Skeletal muscle cell (primary cell): ENCODE measurements around the gene L3MBTL3.
"Not testable (repeated sequence)": the region's sequence is repeated elsewhere in the genome, so short reads cannot be mapped to it uniquely, and the experiment has no call there.

Source experiments
- DNase-seq: peaks from one replicate; pipeline ENCODE4 v3.0.0-alpha.2; 2010; ENCODE audit warnings: low read depth
- H3K4me3 ChIP-seq: 2 replicates; pipeline ENCODE4 v1.5.1; 2011; ENCODE audit warnings: low read depth, mild to moderate bottlenecking, control low read depth, low read length, moderate library complexity

Gene L3MBTL3

DNA sequence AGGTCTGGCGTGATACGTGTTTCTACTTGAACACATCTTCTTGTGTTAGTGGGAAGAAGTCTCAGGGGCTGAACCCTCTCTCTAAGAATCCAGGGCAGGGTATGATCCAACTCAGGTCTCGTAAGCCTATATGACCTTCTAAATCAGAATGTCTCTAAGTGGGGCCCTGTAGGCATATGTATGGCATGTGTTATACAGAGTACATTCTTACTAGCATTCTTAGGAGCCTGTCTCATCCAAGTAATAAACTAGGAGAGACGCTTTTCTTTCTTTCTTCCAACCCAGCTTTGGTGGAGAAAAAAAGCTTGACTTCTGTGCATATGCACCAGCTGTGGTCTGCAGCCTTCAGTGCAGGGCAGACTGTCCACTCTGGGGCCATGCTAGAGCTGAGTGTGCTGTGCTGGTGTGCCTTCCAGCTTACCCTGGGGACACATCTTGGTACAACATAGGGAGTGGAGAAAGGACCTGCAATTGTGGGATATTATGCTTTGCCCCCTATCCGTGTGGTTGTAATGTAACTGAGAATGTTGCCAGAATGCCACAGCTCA, 47.3 kb downstream of the L3MBTL3 start:
- peak; percentile 11 for DNase-seq

DNA sequence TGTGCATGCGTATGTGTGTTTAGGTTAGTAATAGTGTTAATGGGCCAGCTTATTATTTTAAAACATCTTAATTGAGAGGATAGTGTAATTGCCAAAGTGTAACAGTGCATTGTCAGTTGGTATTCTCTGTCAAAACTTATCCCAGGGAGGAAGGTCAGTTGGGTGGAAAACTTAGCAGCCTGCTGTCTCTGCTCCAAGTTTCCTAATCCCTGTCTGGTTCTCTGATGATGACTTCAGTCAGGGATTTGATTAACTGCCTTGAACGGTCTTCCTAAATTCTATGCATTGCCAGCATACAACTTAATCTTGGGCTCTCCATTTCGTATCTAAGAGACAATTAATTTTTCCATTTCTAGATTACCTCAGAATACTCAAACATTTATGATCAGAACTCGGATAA, 51.1 kb downstream of the L3MBTL3 start:
- DNase-seq = no peak
- no peak overlapping the region for H3K4me3 ChIP-seq

More for the DNA sequence above, 47.3 kb downstream of the L3MBTL3 start:
- H3K4me3 ChIP-seq = no peak overlapping the region

DNA sequence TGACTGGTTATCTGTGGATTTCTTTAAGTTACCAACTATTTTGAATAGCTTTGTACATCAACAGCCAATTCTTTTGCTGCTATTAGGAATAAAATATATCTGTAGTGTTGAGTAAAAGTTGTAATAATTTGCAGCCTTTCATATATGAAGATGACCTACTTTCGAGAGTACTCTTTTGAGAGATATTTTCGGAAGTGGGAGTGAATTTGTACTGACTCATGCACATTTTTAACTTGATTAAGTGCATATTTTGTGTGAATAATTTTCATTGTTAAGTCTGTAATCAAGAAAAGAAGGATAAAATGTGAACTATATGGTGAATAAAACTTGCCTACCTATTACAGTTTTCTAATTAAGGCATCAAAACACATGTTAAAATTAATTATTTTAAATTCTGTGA, 51.9 kb downstream of the L3MBTL3 start:
- DNase-seq = no peak

DNA sequence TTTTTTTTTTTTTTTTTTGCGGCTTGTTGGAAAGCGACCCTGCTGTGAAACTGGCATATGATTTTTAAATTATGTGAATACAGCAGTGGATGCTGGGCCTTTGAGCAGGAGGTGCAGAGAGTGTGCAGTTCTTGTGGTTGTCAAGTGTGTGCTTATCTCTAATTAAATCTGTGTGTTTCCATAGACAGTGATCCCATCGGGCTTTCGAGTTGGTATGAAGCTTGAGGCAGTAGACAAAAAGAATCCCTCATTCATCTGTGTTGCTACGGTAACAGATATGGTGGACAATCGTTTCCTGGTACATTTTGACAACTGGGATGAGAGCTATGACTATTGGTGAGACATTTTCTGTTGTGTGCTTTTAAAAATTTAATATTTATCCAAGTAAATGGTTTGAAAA, 52.4 kb downstream of the L3MBTL3 start:
- DNase-seq = no peak
- no peak overlapping the region for H3K4me3 ChIP-seq

More for the DNA sequence above, 51.9 kb downstream of the L3MBTL3 start:
- H3K4me3 ChIP-seq = no peak overlapping the region

DNA sequence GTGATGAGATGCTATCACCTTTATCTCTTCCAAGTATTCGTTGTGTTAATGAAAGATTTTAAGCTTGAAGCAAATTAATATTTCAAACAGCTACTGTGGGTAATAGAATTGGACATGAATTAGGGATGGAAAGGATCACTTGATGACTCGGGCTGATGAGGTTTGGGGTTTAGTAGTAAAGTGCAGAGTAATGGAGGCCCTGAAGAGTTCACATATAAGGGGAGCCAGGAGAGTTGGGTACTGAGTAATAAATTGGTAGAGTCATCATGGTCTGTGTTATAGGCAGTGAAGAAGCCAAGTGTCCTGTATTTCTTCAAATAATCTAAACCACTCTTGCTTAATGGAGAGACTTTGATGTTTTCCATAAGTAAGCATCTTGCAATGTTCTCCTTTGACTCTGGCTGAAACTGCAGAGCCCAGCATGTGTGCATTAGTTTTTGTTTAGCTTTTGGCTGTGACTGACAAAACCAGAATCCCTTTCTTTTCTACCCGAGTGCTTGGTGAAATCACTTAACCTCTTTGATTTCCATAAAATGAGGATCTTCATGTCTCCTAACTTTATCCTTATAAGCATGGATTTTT, 57.6 kb downstream of the L3MBTL3 start:
- DNase-seq = no peak

DNA sequence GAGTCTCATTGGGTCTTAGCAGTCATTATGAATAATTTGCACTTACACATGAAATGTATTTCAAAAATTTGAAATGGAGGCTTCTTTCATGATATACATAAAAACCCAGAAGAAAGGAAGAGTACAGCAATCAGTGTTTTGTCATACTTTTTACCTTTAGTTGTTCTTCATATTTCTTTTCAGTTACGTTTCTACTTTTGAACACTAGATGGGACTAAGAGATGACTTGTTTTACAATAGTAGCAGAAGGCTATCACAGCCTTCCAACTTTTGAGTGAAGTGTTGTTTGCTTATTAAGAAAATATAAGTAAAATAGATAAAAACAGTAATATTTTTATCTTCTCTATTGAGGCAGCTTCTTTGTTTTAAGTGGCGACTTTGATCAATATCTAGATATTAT, 58.1 kb downstream of the L3MBTL3 start:
- H3K4me3 ChIP-seq = no peak overlapping the region
- DNase-seq = no peak

More for the DNA sequence above, 57.6 kb downstream of the L3MBTL3 start:
- H3K4me3 ChIP-seq = no peak overlapping the region

DNA sequence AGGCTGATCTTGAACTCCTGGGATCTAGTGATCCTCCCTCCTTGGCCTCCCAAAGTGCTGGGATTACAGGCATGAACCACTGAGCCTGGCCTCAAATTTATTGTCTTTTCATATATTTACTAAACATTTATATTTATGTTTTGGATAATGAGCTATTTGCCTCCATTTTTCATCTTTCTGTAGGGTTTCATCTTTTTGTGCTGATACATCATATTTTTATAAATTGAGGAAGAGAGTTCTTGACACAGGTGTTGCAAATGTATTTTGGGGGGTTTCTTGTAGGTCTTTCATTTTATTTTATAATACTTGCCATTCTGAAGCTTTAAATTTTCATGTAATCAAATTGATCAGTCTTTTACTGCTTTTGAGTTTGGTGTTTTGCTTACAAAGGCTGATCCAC, 72.4 kb downstream of the L3MBTL3 start:
- DNase-seq = no peak
- no peak overlapping the region for H3K4me3 ChIP-seq

DNA sequence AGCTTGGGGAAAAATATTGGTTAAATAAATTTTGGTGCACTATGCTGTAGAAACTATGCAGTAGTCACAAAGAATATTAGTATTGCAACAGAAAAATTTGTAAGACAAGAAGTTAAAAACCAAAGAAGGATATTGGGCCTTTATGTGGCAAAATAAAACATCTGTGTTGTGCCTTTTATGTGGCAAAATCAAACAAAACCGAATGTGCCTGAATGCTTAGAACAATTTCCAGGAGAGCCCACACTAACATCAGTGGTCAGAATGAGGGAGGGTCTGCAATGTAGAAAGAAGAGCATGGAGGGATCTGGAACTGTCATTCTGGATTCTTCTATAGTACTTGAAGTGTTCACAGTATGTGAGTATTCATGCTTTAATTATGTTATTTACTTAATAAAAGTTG, 75.2 kb downstream of the L3MBTL3 start:
- no peak overlapping the region for H3K4me3 ChIP-seq
- no peak for DNase-seq

DNA sequence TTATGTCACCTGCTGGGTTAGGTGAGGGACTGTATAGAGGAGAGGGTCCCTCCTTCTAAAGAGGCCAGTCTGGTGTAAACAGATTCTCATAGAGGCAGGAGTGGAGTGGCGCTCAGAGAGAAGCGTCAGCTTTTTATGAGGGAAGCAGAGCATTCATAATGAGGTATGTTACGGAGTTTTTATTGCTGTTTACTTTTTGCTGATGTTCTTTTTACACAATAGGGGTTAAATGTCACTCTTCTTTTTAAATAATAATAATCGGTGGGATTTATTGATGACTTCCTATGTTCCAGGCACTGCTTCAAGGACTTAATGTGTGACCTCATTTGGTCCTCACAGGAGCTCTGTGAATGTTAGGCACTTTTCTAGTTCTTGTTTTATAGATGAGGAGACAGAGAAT, 79.9 kb downstream of the L3MBTL3 start:
- no peak overlapping the region for H3K4me3 ChIP-seq

DNA sequence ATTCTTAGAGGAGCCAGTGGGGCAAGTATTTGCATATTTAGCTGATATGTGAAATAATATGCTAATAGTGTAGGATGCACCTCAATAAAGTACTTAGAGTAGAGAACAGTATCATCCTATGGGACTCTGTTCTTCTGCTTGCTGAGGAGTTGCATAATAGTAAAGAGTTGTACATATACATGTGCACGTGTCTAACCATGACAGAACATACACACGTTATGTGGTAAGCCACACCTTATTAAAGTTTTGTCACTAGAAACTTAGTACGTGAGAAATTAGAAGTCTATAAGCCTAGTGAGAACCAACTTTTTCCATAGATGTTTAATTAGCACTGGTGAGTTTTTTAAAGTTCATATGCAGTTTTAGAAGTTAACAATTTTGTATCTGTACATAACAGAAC, 80.7 kb downstream of the L3MBTL3 start:
- no peak for DNase-seq
- no peak overlapping the region for H3K4me3 ChIP-seq

More for the DNA sequence above, 79.9 kb downstream of the L3MBTL3 start:
- no peak for DNase-seq

DNA sequence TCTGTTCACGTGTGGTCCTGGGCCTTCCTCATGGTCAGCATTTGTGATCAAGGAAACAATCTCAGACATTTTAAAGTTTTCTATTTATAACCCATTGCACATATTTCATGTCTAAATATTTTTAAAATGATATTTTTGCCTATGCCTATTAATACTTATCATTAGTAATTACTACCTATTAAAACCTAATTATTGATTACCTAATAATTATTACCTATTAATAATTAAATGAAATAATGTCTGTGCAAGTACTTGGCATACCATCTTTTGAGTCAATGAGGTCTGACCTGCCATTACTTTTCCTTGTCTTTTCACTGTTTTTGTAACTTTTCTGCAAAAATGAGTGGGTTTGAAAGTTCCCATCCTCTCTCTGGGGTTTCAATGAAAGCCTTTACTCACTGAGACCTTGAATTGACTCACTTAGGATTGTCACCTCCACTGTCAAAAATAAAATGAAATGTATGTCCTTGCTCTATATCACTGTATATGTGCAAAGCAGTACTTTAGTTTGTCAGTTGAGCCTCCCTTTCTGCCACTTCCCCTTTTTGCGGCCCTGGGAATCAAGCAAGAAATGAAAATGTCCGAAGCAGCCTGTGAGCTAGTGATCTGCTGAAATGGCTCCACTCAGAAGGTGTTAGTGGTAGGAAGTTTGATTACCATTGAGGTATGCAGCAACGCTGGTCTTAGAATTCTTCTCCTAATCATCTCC, 87.8 kb downstream of the L3MBTL3 start:
- no peak for DNase-seq
- no peak overlapping the region for H3K4me3 ChIP-seq

DNA sequence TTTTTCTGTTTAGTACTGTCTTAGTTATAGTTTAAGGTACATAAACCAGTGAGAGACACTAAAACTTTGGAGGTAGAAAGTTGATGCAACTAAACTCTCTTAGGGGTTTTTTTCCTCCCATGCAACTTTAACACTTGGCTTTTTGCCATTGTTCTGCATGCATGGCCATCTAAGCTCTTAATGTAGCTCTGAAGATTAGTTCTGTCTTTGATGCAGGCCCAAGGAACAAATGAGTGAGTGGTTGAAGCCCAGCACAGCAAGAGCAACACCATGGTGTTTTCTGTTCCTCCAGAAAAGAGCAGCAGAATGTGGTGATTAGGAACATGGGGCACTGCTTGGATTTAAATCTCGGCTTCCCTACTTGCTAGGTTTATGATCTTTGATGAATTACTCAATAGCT, 89.3 kb downstream of the L3MBTL3 start:
- no peak for DNase-seq
- no peak overlapping the region for H3K4me3 ChIP-seq

DNA sequence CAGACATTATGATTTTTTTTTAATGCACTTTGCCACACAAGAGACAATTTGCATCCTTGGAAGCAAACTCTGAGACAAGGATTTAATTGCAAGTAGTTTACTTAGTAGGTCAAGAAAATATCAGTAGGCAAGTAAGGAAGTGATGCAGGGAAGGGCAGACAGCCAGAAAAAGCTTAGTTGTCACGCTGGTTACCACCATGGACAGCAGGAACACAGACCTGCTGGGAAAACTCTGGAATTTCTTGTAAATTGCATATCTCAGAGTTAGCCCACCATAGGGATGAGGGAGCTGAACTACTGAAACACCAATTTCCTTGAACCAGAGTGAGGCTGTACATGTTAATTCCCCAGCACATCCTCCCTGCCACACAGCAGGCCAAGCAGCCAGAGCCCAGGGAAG, 92.7 kb downstream of the L3MBTL3 start:
- DNase-seq = no peak
- H3K4me3 ChIP-seq = no peak overlapping the region

DNA sequence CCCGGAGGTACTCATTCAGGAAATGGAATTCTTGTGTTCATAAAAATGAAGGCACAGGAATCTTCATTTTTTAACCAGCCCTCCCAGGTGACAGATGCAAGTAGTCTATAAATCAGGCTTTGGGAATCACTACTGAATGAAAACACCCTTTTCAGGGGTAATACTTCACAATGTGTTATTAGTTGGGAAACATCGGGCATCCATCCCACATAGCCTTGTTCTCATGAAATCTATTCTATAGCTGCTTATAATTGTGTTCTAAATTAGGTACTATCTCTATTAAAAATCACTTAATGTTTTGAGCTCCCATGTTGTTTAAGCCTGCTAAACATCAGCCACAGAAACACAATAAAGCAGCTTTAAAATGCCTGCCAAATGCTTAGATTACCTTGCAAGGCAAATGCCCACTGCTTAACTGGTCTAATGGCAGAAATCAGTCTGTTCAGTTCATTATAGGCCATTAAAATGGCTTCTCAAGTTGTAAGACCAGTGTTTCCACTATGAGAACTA, 94.9 kb downstream of the L3MBTL3 start:
- no peak overlapping the region for H3K4me3 ChIP-seq
- DNase-seq = no peak

DNA sequence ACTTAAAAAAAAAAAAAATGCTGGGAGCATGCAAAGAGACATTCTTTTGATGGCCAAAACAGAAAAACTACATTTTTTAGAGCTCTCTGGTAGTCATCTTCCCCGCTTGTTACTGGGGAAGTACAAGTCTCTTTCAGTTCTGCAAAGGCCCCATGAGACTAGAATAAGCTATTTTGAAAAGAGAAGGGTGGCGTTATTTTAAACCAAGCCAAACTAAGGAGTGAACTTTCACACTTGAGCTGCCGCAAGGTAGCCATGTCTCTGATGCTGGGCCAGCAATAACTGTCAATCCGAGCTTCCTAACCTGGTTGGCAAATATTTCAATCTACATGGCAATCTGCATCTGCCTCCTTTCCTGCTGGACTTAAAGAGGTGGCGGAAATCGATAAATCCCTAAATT, 96.7 kb downstream of the L3MBTL3 start:
- no peak overlapping the region for H3K4me3 ChIP-seq
- no peak for DNase-seq

DNA sequence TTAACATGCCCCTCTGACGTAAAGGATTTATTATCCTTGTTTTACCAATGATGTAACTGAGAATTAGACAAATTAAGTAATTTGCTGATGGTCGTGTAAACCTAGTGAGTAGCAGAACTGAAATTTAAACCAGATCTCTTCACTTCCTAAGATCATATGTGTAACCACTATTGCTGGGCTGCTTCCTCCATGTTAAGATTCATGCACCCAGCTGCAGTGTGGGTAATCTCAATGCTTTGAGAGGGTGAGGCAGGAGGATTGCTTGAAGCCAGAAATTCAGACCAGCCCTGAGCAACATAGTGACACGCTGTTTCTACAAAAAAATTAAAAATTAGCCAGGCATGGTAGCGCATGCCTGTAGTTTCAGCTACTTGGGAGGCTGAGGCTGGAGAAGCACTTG, 97.9 kb downstream of the L3MBTL3 start:
- no peak for DNase-seq
- H3K4me3 ChIP-seq = no peak overlapping the region

DNA sequence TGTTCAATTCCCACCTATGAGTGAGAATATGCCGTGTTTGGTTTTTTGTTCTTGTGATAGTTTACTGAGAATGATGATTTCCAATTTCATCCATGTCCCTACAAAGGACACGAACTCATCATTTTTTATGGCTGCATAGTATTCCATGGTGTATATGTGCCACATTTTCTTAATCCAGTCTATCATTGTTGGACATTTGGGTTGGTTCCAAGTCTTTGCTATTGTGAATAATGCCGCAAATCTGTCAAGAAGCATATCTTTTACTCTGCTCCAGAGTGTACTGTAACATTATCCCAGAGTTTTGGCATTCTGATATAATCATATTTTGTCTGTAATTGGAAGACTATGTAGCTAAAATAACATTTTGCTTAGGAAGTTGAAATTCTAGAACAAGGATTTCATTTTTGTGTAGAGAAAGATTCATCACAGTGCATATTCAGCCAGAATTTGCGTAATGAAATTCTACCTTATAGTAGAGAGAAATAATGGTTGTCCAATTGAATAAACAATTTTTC, 98.9 kb downstream of the L3MBTL3 start:
- H3K4me3 ChIP-seq, DNase-seq: not testable (repeated sequence)

DNA sequence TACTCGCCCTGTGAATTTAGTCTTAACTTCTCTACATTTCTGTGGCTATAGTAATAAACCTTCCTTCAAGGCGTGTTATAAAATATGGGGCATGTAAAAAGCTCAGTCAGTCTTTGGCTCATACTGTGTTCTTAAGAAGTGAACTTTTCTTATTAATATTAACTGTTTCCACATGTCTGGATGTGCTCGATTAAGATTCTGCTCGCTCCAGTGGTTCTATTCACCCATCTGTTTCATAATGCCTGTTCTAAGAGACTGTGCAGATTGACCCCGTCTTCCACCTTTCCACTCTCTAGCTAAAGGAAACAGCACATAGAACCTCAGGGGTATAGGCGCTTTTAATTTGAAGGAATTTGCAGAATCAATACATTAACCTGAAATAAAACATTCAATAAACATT, 99.9 kb downstream of the L3MBTL3 start:
- H3K4me3 ChIP-seq = no peak overlapping the region
- DNase-seq = no peak

DNA sequence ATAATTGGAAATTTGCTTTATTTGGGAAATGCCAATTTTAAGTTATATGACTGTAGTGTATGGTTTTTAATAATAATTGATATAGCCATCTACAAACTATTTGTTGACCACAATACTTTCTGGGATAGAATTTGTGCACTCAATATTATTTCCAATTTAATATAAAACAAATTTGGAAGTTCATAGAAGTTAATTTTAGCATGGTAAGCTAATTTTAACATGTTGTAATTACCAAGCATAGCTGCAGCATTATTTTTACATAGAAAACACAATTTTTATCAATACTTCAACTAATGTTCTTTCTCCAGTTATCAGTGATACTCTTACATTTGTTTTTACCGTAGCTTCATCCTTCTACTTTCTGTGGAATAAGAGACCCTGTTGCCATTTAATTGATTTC, 100.8 kb downstream of the L3MBTL3 start:
- H3K4me3 ChIP-seq = no peak overlapping the region
- DNase-seq = no peak

DNA sequence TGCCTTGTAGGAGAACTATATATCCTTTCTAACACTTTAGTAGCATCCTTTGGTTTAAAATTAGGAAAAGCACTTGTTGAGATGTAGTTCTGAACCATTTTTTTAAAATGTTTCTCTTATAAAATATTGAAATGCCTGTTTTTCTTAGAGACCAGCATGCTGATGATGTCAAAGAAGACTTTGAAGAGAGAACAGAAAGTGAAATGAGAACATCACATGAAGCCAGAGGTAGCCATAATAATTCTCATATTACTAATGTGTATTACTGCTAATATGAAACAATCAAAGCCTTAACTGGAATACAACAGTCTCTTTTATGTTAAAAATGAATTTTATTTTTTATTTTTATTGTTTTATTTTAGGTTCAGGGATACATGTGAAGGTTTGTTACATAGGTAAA, 102.3 kb downstream of the L3MBTL3 start:
- H3K4me3 ChIP-seq = no peak overlapping the region
- DNase-seq = no peak

DNA sequence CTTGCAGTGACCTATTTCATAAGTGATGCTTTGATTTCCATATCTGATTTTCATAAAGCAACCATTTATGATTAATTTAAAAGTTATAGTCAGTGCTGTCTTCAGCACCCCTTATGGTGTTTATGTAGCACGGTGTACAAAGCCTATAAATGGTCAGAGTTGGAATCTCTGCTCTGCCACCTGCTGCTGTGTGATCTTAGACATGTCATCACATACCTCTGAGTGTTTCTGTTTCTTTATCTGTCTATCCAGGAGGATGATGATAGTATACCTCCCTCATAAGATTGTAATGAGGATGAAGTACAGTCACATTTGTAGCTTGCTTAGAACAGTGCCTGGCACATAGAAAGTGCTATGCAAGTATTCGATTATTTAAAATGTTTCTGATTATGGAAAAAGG, 103.9 kb downstream of the L3MBTL3 start:
- no peak overlapping the region for H3K4me3 ChIP-seq
- no peak for DNase-seq
